ENCODE measurements around the gene KNDC1. TPM values are rescaled to one million over a fixed set of nuclear protein-coding genes. Genes with fewer than 3 reads are reported as not detected.

Gene KNDC1
- total and polyA plus RNA-seq, 8 donors = 0.05 to 1.7 (median 0.58) TPM; not detected in 1

DNA sequence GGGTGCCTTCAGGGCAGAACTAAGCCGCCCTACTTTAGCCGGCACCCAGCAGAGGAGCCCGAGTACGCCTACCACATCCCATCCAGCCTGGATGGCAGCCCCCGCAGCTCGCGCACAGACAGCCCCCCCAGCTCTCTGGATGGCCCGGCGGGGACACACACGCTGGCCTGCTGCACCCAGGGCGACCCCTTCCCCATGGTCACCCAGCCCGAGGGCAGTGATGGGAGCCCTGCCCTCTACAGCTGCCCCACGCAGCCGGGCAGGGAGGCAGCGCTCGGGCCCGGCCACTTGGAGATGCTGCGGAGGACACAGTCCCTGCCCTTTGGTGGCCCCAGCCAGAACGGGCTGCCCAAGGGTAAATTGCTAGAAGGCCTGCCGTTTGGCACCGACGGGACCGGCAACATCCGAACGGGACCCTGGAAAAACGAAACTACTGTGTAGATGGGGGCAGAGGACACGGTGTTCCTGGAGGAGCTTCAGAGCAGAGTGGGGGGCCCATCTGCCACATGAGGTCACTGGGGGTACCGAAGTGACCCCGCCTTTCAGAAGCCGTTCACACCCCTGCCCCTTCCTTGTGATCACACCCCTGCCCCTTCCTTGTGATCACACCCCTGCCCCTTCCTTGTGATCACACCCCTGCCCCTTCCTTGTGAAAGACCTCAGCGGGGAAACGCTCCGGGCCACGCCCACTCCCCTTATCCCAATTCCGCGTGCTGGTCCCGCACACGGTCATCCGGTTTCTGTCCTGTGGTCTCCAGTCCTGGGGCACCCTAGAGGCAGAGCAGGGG lies 30.8 kb upstream of the KNDC1 start:
- intact Hi-C loops (cut with DNase I; ENCODE audit: low total_unique reads) = loop anchor here (10.0 kb wide), 1 partner anchor 194 kb away; no protein-coding TSS in a partner anchor
- Histone ChIP-seq H3K27me3 (peaks cover 0 to 32% (median 17%) of the 10 kb centered on the region in 3 donors), H3K4me1 (peaks cover 0 to 6% (median 0%) of the 10 kb centered on the region in 4 donors), H3K36me3 (no peaks in the 10 kb centered on the region), H3K9me3 (no peaks in the 10 kb centered on the region), H3K27ac (no peak overlapping the region), H3K4me3 (no peak overlapping the region)
- no peak for DNase-seq
- WGBS, 5 donors = 71 to 80% (median 78%) methylated on average over 20 to 39 of the region's 39 CpGs
- TF ChIP-seq, protein P1, sequence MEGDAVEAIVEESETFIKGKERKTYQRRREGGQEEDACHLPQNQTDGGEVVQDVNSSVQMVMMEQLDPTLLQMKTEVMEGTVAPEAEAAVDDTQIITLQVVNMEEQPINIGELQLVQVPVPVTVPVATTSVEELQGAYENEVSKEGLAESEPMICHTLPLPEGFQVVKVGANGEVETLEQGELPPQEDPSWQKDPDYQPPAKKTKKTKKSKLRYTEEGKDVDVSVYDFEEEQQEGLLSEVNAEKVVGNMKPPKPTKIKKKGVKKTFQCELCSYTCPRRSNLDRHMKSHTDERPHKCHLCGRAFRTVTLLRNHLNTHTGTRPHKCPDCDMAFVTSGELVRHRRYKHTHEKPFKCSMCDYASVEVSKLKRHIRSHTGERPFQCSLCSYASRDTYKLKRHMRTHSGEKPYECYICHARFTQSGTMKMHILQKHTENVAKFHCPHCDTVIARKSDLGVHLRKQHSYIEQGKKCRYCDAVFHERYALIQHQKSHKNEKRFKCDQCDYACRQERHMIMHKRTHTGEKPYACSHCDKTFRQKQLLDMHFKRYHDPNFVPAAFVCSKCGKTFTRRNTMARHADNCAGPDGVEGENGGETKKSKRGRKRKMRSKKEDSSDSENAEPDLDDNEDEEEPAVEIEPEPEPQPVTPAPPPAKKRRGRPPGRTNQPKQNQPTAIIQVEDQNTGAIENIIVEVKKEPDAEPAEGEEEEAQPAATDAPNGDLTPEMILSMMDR (IDR thresholded peaks at IDR 0.05) = no peak
- TF ChIP-seq POLR2A (IDR thresholded peaks at IDR 0.05) = no peak
- TF ChIP-seq POLR2AphosphoS5 (IDR thresholded peaks at IDR 0.05) = no peak
- TF ChIP-seq EP300 (IDR thresholded peaks at IDR 0.05) = no peak

DNA sequence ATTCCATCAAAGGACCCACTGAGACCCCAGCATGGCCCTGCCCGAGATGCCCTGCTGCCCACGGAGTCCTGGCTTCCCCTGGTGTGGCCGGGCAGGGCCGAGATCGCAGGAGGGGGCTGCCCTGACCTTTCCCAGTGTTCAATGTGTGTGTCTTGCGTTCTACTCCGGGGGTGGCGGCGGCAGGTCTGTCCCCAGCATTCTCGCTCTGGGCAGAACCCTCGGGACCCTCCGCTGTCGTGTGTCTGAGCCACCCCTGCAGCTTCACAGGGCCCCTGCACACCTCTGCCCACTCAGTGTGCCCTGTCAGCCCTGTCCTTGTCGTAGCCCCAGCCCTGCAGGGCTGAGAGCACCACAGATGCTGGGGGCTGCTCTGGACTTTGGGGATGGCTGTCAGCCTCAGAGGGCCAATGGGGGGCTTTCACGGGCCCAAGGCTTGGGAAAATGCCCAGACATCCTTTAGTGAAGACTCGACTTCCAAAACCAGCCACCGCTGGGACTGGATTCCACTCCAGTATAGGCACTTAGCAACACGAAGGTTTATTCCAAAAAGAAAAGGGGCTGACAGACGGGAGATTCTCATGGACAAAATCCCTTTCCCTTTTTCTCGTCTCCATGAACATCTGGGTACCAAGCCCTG lies 30.0 kb upstream of the KNDC1 start:
- intact Hi-C loops (cut with DNase I; ENCODE audit: low total_unique reads) = loop anchor here (10.0 kb wide), 1 partner anchor 195 kb away; no protein-coding TSS in a partner anchor
- DNase-seq = no peak

DNA sequence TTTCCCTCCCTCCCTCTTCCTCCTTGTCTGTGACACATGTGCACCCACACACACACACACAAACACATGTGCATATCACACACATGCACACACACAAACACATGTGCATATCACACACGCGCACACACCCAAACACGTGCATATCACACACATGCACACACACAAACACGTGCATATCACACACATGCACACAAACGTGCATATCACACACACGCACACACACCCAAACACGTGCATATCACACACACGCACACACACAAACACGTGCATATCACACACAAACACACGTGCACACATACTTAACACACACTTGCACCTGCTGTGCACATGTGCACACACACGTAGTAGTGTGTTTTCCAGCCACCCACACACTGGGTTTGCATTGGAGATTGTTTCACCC lies 29.4 kb upstream of the KNDC1 start:
- Histone ChIP-seq H3K27me3 (peaks cover 0 to 18% (median 9%) of the 10 kb centered on the region in 3 donors), H3K36me3 (no peaks in the 10 kb centered on the region), H3K27ac (no peak overlapping the region), H3K4me3 (no peak overlapping the region), H3K4me1 (no peaks in the 10 kb centered on the region), H3K9me3 (no peaks in the 10 kb centered on the region)
- no peak for DNase-seq
- intact Hi-C loops (cut with DNase I; ENCODE audit: low total_unique reads) = no loop called here
- TF ChIP-seq EP300 (IDR thresholded peaks at IDR 0.05) (no peak), POLR2AphosphoS5 (IDR thresholded peaks at IDR 0.05) (no peak), POLR2A (IDR thresholded peaks at IDR 0.05) (no peak)
- TF ChIP-seq, protein P1 (IDR thresholded peaks at IDR 0.05) = no peak
- 78 to 87% (median 84%) methylated on average over 11 of the region's 11 CpGs for WGBS, 5 donors

More for the DNA sequence above, 30.0 kb upstream of the KNDC1 start:
- H3K27ac ChIP-seq = no peak overlapping the region
- TF ChIP-seq EP300 (IDR thresholded peaks at IDR 0.05) = no peak
- no peak for TF ChIP-seq POLR2AphosphoS5 (IDR thresholded peaks at IDR 0.05)
- TF ChIP-seq POLR2A (IDR thresholded peaks at IDR 0.05) = no peak
- TF ChIP-seq, protein P1 (IDR thresholded peaks at IDR 0.05) = no peak
- H3K36me3 ChIP-seq = no peaks in the 10 kb centered on the region
- peaks cover 0 to 25% (median 10%) of the 10 kb centered on the region in 3 donors for H3K27me3 ChIP-seq
- WGBS, 5 donors = 58 to 74% (median 66%) methylated on average over 19 to 20 of the region's 20 CpGs
- no peaks in the 10 kb centered on the region for H3K9me3 ChIP-seq
- H3K4me3 ChIP-seq = no peak overlapping the region
- H3K4me1 ChIP-seq = peaks cover 0 to under 1% (median 0%) of the 10 kb centered on the region in 4 donors

DNA sequence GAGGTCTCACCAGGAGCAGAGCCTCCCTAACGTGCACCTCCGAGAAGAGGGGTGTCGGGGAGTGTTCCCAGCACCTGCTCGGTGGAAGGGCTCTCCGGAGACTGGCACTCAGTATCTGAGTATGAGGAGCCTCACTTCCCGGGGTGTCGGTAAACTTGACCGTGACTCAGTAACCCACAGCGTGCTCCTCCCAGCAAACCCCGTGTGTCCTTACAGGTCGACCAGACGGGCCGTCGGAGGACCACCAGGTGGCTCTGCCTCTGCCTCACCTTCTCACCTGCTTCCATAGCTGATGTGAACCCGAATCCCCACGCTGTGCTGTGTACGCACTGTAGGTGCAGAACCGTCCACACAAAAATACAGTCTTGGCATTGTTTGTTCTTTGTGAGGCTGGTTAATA lies 29.0 kb upstream of the KNDC1 start:
- Histone ChIP-seq H3K27ac (no peak overlapping the region), H3K4me3 (no peak overlapping the region), H3K9me3 (no peaks in the 10 kb centered on the region), H3K4me1 (no peaks in the 10 kb centered on the region), H3K27me3 (peaks cover 0 to 14% (median 6%) of the 10 kb centered on the region in 3 donors), H3K36me3 (no peaks in the 10 kb centered on the region)
- intact Hi-C loops (cut with DNase I; ENCODE audit: low total_unique reads) = no loop called here
- TF ChIP-seq POLR2AphosphoS5 (IDR thresholded peaks at IDR 0.05) = no peak
- TF ChIP-seq, protein P1 (IDR thresholded peaks at IDR 0.05) = no peak
- WGBS, 5 donors = 67 to 88% (median 69%) methylated on average over 11 to 18 of the region's 18 CpGs
- no peak for DNase-seq
